Spleen (tissue), 11 donors: ENCODE measurements around the gene GAL3ST2. TPM values are rescaled to one million over a fixed set of nuclear protein-coding genes. Genes with fewer than 3 reads are reported as not detected.

Source experiments
- DNase-seq: peaks from one replicate; pipeline ENCODE4 v3.0.0-alpha.2; 2020
- H3K27ac ChIP-seq, 8 donors: fragments of 200-600 bp; sonication (generic) in 7 of 8; 1 replicate in 4 of 8; 2 replicates in 4 of 8; pipeline versions ENCODE4 v1.5.0 to v1.8.0; 2016 to 2021; ENCODE audit warnings: inconsistent platforms in 4 of 8, mild to moderate bottlenecking in 4 of 8, moderate library complexity in 1 of 8
- H3K27me3 ChIP-seq, 7 donors: fragments of 200-600 bp; sonication (generic) in 6 of 7; replicated peaks in 1 of 7; 1 replicate in 4 of 7; 2 replicates in 3 of 7; pipeline versions ENCODE4 v1.5.0 to v1.8.0; 2016 to 2021; ENCODE audit warnings: inconsistent platforms in 3 of 7, mild to moderate bottlenecking in 1 of 7
- H3K36me3 ChIP-seq, 6 donors: fragments of 200-600 bp; sonication (generic) in 5 of 6; 1 replicate in 4 of 6; 2 replicates in 2 of 6; pipeline versions ENCODE4 v1.5.0 to v1.8.0; 2016 to 2021; ENCODE audit warnings: inconsistent platforms in 2 of 6
- H3K4me1 ChIP-seq, 6 donors: fragments of 200-600 bp; sonication (generic) in 5 of 6; 1 replicate in 3 of 6; 2 replicates in 3 of 6; pipeline versions ENCODE4 v1.5.0 to v1.8.0; 2016 to 2021; ENCODE audit warnings: inconsistent platforms in 3 of 6
- H3K4me3 ChIP-seq, 8 donors: fragments of 200-600 bp; sonication (generic) in 7 of 8; 1 replicate in 4 of 8; 2 replicates in 4 of 8; pipeline versions ENCODE4 v1.5.0 to v1.8.0; 2016 to 2021; ENCODE audit warnings: inconsistent platforms in 4 of 8, mild to moderate bottlenecking in 4 of 8, moderate library complexity in 2 of 8
- H3K9me3 ChIP-seq, 8 donors: fragments of 200-600 bp; sonication (generic) in 7 of 8; 1 replicate in 4 of 8; 2 replicates in 4 of 8; pipeline versions ENCODE4 v1.5.0 to v1.8.0; 2016 to 2021; ENCODE audit warnings: inconsistent platforms in 4 of 8
- CTCF ChIP-seq, 11 experiments: fragments of 200-600 bp in 7 of 11; fragments of 450-650 bp in 4 of 11; sonication (generic) in 4 of 11; IDR thresholded peaks in 8 of 11; conservative IDR thresholded peaks in 3 of 11; 1 replicate in 7 of 11; 2 replicates in 4 of 11; pipeline versions ENCODE4 v1.4.0 to v1.8.0; 2016 to 2021; ENCODE audit warnings: antibody characterized with exemption in 11 of 11, inconsistent platforms in 4 of 11, mild to moderate bottlenecking in 1 of 11
- POLR2A ChIP-seq, 3 donors: fragments of 450-650 bp; IDR thresholded peaks; one replicate each; pipeline ENCODE4 v1.5.1; 2017; ENCODE audit warnings: antibody characterized with exemption in 3 of 3, mild to moderate bottlenecking in 1 of 3
- POLR2AphosphoS5 ChIP-seq, 3 donors: sonication (generic); formaldehyde crosslinking; IDR thresholded peaks; one replicate each; pipeline ENCODE4 v1.5.1; 2017; ENCODE audit warnings: antibody characterized with exemption in 3 of 3
- WGBS, 5 donors: extraction: QIAGEN DNeasy Blood & Tissue Kit in 3 of 5; methylation state at CpG; one replicate each; pipeline versions ENCODE4 v1.1.5 to v1.1.7; 2013 to 2018; 5-methylcytosine and 5-hydroxymethylcytosine counted together
- intact Hi-C: fragments of 100-400 bp; cut with DNase I; formaldehyde crosslinking; loops from one replicate; pipeline ENCODE4 v1.15.0; 2023; ENCODE audit warnings: low total_unique reads
- polyA plus RNA-seq, 3 donors: library from polyadenylated mRNA; stranded (reverse); fragments of 200-250 nt; gene quantifications; one replicate each; pipeline ENCODE4 v1.2.1, GENCODE V29; 2013
- total RNA-seq, 7 donors: library from RNA; depleted of rRNA in 3 of 7; stranded (reverse); fragments of >200 nt in 3 of 7; fragmentation: NEBNext Ultra II Directional in 4 of 7; extraction: Animal tissue kit (Norgen Biotek cat#: 25700) in 4 of 7; gene quantifications; one replicate each; pipeline versions ENCODE4 v1.1.0 to v1.2.1, GENCODE V29; 2016 to 2021
- donor health status: healthy with polysubstance abuse.
- donor health status: DM: no; HTN: no; CAD: no; lungs with moderate emphysema.
- donor health status: DM: no; HTN: no; CAD: no.
- donor health status: Bipolar disorder and iron deficiency.
- donor health status: healthy.
- donor health status: DM: no; HTN: no; CAD: no.
- donor health status: DM: yes; HTN: yes; CAD: no.

The GAL3ST2 gene
- total and polyA plus RNA-seq, 10 donors, result 0.25 to 0.85 TPM; not detected in 8

- DNase-seq, result peak; percentile 75
- no peaks in the 10 kb centered on the region for H3K27me3 ChIP-seq
- H3K36me3 ChIP-seq, result peaks cover 0 to 25% (median 0%) of the 10 kb centered on the region in 6 donors
- TF ChIP-seq POLR2A (IDR thresholded peaks at IDR 0.05) (no peak), POLR2AphosphoS5 (IDR thresholded peaks at IDR 0.05) (peak in 1 of 3 donors; percentile 27), CTCF (IDR thresholded peaks at IDR 0.05 in 8 of 11, conservative IDR thresholded peaks at IDR 0.05 in 3 of 11) (no peak)
- H3K4me1 ChIP-seq, result peaks cover 4 to 81% (median 44%) of the 10 kb centered on the region in 6 donors
- no peaks in the 10 kb centered on the region for H3K9me3 ChIP-seq
- H3K27ac ChIP-seq, result no peak overlapping the region
- intact Hi-C loops, result loop anchor here (10.0 kb wide), 1 partner anchor 137 kb away; no protein-coding TSS in a partner anchor
- 93 to 97% (median 95%) methylated on average over 9 to 17 of the region's 17 CpGs for WGBS, 5 donors
- no peak overlapping the region for H3K4me3 ChIP-seq
These were observed 38.5 kb upstream of the GAL3ST2 start for GRCh38 chr2:241738040-241738686.

GRCh38 chr2:241739177-241739576, 37.4 kb upstream of the GAL3ST2 start:
- intact Hi-C loops, result loop anchor here (10.0 kb wide), 1 partner anchor 136 kb away; no protein-coding TSS in a partner anchor

GRCh38 chr2:241739651-241740050, 37.0 kb upstream of the GAL3ST2 start:
- Histone ChIP-seq H3K4me1 (peaks cover 4 to 70% (median 33%) of the 10 kb centered on the region in 6 donors), H3K4me3 (no peak overlapping the region), H3K36me3 (peaks cover 0 to 40% (median 13%) of the 10 kb centered on the region in 6 donors), H3K27ac (peak overlapping the region in 2 of 8 donors; percentile 40 to 57), H3K9me3 (no peaks in the 10 kb centered on the region), H3K27me3 (no peaks in the 10 kb centered on the region)
- DNase-seq, result no peak
- TF ChIP-seq CTCF (IDR thresholded peaks at IDR 0.05 in 8 of 11, conservative IDR thresholded peaks at IDR 0.05 in 3 of 11), result no peak
- TF ChIP-seq POLR2AphosphoS5 (IDR thresholded peaks at IDR 0.05), result no peak
- TF ChIP-seq POLR2A (IDR thresholded peaks at IDR 0.05), result no peak
- WGBS, 5 donors, result 65 to 81% (median 77%) methylated on average over 12 of the region's 12 CpGs
- intact Hi-C loops, result loop anchor here (10.0 kb wide), 1 partner anchor 135 kb away; no protein-coding TSS in a partner anchor

More at GRCh38 chr2:241739177-241739576, 37.4 kb upstream of the GAL3ST2 start:
- Histone ChIP-seq H3K27ac (no peak overlapping the region), H3K4me1 (peaks cover 4 to 71% (median 34%) of the 10 kb centered on the region in 6 donors), H3K9me3 (no peaks in the 10 kb centered on the region), H3K36me3 (peaks cover 0 to 35% (median 9%) of the 10 kb centered on the region in 6 donors), H3K4me3 (no peak overlapping the region), H3K27me3 (no peaks in the 10 kb centered on the region)
- WGBS, 5 donors, result 93 to 99% (median 97%) methylated on average over 12 to 15 of the region's 15 CpGs
- DNase-seq, result peak; percentile 74
- no peak for TF ChIP-seq POLR2A (IDR thresholded peaks at IDR 0.05)

GRCh38 chr2:241741016-241741415, 35.6 kb upstream of the GAL3ST2 start:
- 23 to 60% (median 39%) methylated on average over 9 to 10 of the region's 10 CpGs for WGBS, 5 donors
- DNase-seq, result peak; percentile 78
- peak overlapping the region in 3 of 8 donors; percentile 18 to 57 (median 40) for H3K27ac ChIP-seq
- H3K4me3 ChIP-seq, result peak overlapping the region in 1 of 8 donors; percentile 36
- peaks cover 0 to 53% (median 26%) of the 10 kb centered on the region in 6 donors for H3K36me3 ChIP-seq
- no peaks in the 10 kb centered on the region for H3K27me3 ChIP-seq
- TF ChIP-seq CTCF (IDR thresholded peaks at IDR 0.05 in 8 of 11, conservative IDR thresholded peaks at IDR 0.05 in 3 of 11) (no peak), POLR2AphosphoS5 (IDR thresholded peaks at IDR 0.05) (peak; percentile 28 to 68 (median 44)), POLR2A (IDR thresholded peaks at IDR 0.05) (no peak)
- H3K9me3 ChIP-seq, result peaks cover 0 to 3% (median 0%) of the 10 kb centered on the region in 8 donors
- H3K4me1 ChIP-seq, result peaks cover 0 to 61% (median 24%) of the 10 kb centered on the region in 6 donors
- intact Hi-C loops, result no loop called here
